HepG2 (cell line): ENCODE results near the gene ANLN. TPM values are rescaled to one million over a fixed set of nuclear protein-coding genes. Genes with fewer than 3 reads are reported as not detected.

Source experiments
- AKAP8 ChIP-seq: sonication (generic); formaldehyde crosslinking; IDR thresholded peaks from 2 replicates; pipeline ENCODE4 v1.5.1; 2020; ENCODE audit warnings: mild to moderate bottlenecking, missing genetic modification reagents
- CERS6 ChIP-seq: sonication (generic); formaldehyde crosslinking; IDR thresholded peaks from 2 replicates; pipeline ENCODE4 v1.5.0; 2020; ENCODE audit warnings: missing genetic modification reagents
- FOXA1 ChIP-seq, 2 experiments: fragments of 450-650 bp in 1 of 2; sonication (generic) in 1 of 2; formaldehyde crosslinking in 1 of 2; IDR thresholded peaks; 2 replicates each; pipeline versions ENCODE4 v1.4.0 to v1.6.1; 2016 to 2020; ENCODE audit warnings: missing genetic modification reagents in 1 of 2
- HOXA3 ChIP-seq: sonication (generic); formaldehyde crosslinking; IDR thresholded peaks from 2 replicates; pipeline ENCODE4 v1.5.0; 2020; ENCODE audit warnings: missing genetic modification reagents
- MIXL1 ChIP-seq: IDR thresholded peaks from 2 replicates; pipeline ENCODE4 v1.6.1; 2016
- NFAT5 ChIP-seq: sonication (generic); formaldehyde crosslinking; IDR thresholded peaks from 2 replicates; pipeline ENCODE4 v1.4.0; 2020; ENCODE audit warnings: missing genetic modification reagents
- PREB ChIP-seq: sonication (generic); formaldehyde crosslinking; IDR thresholded peaks from 2 replicates; pipeline ENCODE4 v1.4.0; 2020; ENCODE audit warnings: missing genetic modification reagents
- ZFP36L2 ChIP-seq: sonication (generic); formaldehyde crosslinking; IDR thresholded peaks from 2 replicates; pipeline ENCODE4 v1.4.0; 2020; ENCODE audit warnings: missing genetic modification reagents
- ZFP37 ChIP-seq: sonication (generic); formaldehyde crosslinking; IDR thresholded peaks from 2 replicates; pipeline ENCODE4 v1.4.0; 2020; ENCODE audit warnings: missing genetic modification reagents, borderline replicate concordance
- ZNF501 ChIP-seq: sonication (generic); formaldehyde crosslinking; IDR thresholded peaks from 2 replicates; pipeline ENCODE4 v1.5.1; 2020; ENCODE audit warnings: mild to moderate bottlenecking, moderate library complexity, missing genetic modification reagents
- ZNF709 ChIP-seq: sonication (generic); formaldehyde crosslinking; IDR thresholded peaks from 2 replicates; pipeline ENCODE4 v1.5.0; 2020; ENCODE audit warnings: mild to moderate bottlenecking, missing genetic modification reagents
- ZSCAN25 ChIP-seq: sonication (generic); formaldehyde crosslinking; IDR thresholded peaks from 2 replicates; pipeline ENCODE4 v1.8.0; 2022; ENCODE audit warnings: mild to moderate bottlenecking, missing genetic modification reagents
- polyA plus RNA-seq, 8 experiments: library from polyadenylated mRNA; depleted of rRNA in 3 of 8; stranded (reverse) in 7 of 8; unstranded in 1 of 8; fragments of >200 nt; fragmentation: Illumina TruSeq in 4 of 8; extraction: Trizol in 4 of 8; gene quantifications; 2 replicates each; pipeline versions ENCODE4 v1.2.1 to v1.2.3, GENCODE V29; 2011 to 2016; ENCODE audit warnings: low read depth in 4 of 8, missing spikeins in 1 of 8, mixed read lengths in 1 of 8; ENCODE audit not compliant: insufficient read depth in 1 of 8
- total RNA-seq, 5 experiments: library from RNA; depleted of rRNA; stranded (reverse); fragments of >200 nt; fragmentation: Illumina TruSeq; extraction: Trizol; gene quantifications; 2 replicates each; pipeline ENCODE4 v1.2.3, GENCODE V29; 2016; ENCODE audit warnings: low read depth in 1 of 5
- TF ChIP-seq, protein P1 (sequence below): fragments of 450-650 bp; IDR thresholded peaks from 2 replicates; pipeline ENCODE4 v1.6.1; 2016
- TF ChIP-seq, protein P2 (sequence below): sonication (generic); formaldehyde crosslinking; IDR thresholded peaks from 2 replicates; pipeline ENCODE4 v1.5.0; 2020; ENCODE audit warnings: mild to moderate bottlenecking, missing genetic modification reagents
- TF ChIP-seq, protein P3 (sequence below): sonication (generic); formaldehyde crosslinking; IDR thresholded peaks from 2 replicates; pipeline ENCODE4 v1.8.0; 2022; ENCODE audit warnings: low read depth, missing genetic modification reagents

The ANLN gene
- total and polyA plus RNA-seq, 2 of the 13 experiments (the other 11 are each of a cell fraction or from before 2014, with no cell fraction given), result 20.0 to 72.0 TPM

DNA sequence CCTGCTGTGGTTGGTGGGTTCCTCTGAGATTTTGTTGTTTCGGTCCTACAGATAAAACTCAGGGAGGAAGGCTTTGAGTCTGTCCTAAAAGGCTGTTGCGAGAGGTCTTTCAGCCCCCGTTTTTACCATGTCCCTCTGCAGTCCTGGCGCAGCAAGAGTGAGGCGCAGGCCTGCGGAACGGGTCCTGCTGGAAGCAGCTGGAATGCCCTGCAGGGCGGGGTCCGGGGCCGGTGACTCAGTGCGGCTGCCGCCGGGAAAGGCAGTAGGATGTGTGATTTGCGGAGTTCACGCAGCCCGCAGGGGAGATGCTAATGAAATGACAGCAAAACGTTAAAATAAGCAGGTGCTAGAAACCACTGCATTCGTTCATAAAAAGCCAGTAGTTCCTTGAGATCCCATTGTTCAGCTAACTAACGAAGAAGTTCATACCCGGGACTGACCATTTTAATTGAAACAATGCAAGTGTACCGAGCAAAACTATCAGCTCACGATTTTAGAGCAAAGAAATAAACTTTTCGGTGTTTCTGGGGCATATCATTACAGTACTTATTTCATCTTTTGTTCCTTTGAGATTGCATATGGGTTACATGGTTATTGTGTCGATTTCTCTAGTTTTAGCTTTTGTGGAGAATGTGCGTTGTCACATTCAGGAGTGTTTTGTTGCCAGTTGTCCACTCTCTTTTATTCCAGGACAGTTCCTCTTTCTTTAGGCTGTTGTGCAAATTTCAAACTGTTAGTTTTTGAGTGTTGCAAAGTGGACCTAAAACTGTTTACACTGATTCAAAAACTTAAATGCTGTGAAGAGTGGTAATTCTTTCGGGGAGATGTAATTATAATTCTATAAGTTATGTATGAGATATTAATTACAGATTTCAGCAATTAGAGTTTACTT lies 783 bp downstream of the ANLN start (continued):
- TF ChIP-seq NFAT5 (CRISPR knock-in tag) (no peak), ZSCAN25 (CRISPR knock-in tag) (no peak), ZFP37 (CRISPR knock-in tag) (no peak), ZNF501 (CRISPR knock-in tag) (peak; percentile 84; the same call in 1 of the 2 replicates), MIXL1 (CRISPR knock-in tag) (peak; percentile 57; the same call in 1 of the 2 replicates), ZNF709 (CRISPR knock-in tag) (no peak; the same call in 1 of the 2 replicates), ZFP36L2 (no peak), CERS6 (CRISPR knock-in tag) (no peak), PREB (CRISPR knock-in tag) (no peak), FOXA1 (IDR thresholded peaks at IDR 0.05) (no peak), FOXA1 (CRISPR knock-in tag; IDR thresholded peaks at IDR 0.05) (no peak), HOXA3 (no peak; the same call in 1 of the 2 replicates), AKAP8 (CRISPR knock-in tag) (no peak)
- TF ChIP-seq, protein P1, sequence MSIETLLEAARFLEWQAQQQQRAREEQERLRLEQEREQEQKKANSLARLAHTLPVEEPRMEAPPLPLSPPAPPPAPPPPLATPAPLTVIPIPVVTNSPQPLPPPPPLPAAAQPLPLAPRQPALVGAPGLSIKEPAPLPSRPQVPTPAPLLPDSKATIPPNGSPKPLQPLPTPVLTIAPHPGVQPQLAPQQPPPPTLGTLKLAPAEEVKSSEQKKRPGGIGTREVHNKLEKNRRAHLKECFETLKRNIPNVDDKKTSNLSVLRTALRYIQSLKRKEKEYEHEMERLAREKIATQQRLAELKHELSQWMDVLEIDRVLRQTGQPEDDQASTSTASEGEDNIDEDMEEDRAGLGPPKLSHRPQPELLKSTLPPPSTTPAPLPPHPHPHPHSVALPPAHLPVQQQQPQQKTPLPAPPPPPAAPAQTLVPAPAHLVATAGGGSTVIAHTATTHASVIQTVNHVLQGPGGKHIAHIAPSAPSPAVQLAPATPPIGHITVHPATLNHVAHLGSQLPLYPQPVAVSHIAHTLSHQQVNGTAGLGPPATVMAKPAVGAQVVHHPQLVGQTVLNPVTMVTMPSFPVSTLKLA, result no peak
- TF ChIP-seq, protein P2, sequence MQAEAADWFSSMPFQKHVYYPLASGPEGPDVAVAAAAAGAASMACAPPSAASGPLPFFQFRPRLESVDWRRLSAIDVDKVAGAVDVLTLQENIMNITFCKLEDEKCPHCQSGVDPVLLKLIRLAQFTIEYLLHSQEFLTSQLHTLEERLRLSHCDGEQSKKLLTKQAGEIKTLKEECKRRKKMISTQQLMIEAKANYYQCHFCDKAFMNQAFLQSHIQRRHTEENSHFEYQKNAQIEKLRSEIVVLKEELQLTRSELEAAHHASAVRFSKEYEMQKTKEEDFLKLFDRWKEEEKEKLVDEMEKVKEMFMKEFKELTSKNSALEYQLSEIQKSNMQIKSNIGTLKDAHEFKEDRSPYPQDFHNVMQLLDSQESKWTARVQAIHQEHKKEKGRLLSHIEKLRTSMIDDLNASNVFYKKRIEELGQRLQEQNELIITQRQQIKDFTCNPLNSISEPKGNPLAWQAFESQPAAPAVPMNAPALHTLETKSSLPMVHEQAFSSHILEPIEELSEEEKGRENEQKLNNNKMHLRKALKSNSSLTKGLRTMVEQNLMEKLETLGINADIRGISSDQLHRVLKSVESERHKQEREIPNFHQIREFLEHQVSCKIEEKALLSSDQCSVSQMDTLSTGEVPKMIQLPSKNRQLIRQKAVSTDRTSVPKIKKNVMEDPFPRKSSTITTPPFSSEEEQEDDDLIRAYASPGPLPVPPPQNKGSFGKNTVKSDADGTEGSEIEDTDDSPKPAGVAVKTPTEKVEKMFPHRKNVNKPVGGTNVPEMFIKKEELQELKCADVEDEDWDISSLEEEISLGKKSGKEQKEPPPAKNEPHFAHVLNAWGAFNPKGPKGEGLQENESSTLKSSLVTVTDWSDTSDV, result peak; percentile 97; the same call in 1 of the 2 replicates
- TF ChIP-seq, protein P3, sequence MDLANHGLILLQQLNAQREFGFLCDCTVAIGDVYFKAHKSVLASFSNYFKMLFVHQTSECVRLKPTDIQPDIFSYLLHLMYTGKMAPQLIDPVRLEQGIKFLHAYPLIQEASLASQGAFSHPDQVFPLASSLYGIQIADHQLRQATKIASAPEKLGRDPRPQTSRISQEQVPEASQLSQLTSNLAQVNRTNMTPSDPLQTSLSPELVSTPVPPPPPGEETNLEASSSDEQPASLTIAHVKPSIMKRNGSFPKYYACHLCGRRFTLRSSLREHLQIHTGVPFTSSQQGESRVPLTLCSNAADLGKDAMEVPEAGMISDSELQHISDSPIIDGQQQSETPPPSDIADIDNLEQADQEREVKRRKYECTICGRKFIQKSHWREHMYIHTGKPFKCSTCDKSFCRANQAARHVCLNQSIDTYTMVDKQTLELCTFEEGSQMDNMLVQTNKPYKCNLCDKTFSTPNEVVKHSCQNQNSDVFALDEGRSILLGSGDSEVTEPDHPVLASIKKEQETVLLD (CRISPR knock-in tag), result no peak
